Common myeloid progenitor, CD34-positive (primary cell): ENCODE measurements around the gene PAX5.
A peak's percentile ranks its signal among the peaks of the same experiment; 100 is the strongest.

Source experiments
- CTCF ChIA-PET: fragments of 350-600 bp; sonication (Branson Sonifier 250); formaldehyde crosslinking; loops from one replicate; lab custom pipeline; 2021; ENCODE audit warnings: antibody characterized with exemption; lab: Charles Lee
- POLR2A ChIA-PET: fragments of 350-600 bp; sonication (Branson Sonifier 250); formaldehyde crosslinking; loops from one replicate; lab custom pipeline; 2021; ENCODE audit warnings: antibody characterized with exemption; lab: Charles Lee
- DNase-seq, 3 donors: peaks; one replicate each; pipeline versions ENCODE4 v3.0.0 to v3.0.0-alpha.2; 2013
- H3K27ac ChIP-seq, 2 experiments: 1 replicate in 1 of 2; 2 replicates in 1 of 2; pipeline ENCODE4 v1.7.0; 2013; ENCODE audit warnings: inconsistent platforms in 2 of 2, low read length in 2 of 2, mild to moderate bottlenecking in 2 of 2, low read depth in 1 of 2, moderate library complexity in 1 of 2; ENCODE audit not compliant: severe bottlenecking in 2 of 2, insufficient read depth in 1 of 2, poor library complexity in 1 of 2
- H3K27me3 ChIP-seq, 5 experiments: replicated peaks in 2 of 5; 1 replicate in 3 of 5; 2 replicates in 2 of 5; pipeline versions ENCODE4 v1.6.1 to v1.7.0; 2013; ENCODE audit warnings: low read length in 4 of 5, mild to moderate bottlenecking in 2 of 5, moderate library complexity in 2 of 5, inconsistent platforms in 1 of 5; ENCODE audit not compliant: insufficient read depth in 5 of 5, control insufficient read depth in 4 of 5
- H3K36me3 ChIP-seq, 4 experiments: 1 replicate in 2 of 4; 2 replicates in 2 of 4; pipeline versions ENCODE4 v1.6.1 to v1.7.0; 2013; ENCODE audit warnings: low read length in 3 of 4, control low read depth in 1 of 4, mild to moderate bottlenecking in 1 of 4; ENCODE audit not compliant: control insufficient read depth in 4 of 4, insufficient read depth in 4 of 4
- H3K4me1 ChIP-seq, 4 experiments: 1 replicate in 3 of 4; 2 replicates in 1 of 4; pipeline versions ENCODE4 v1.6.1 to v1.7.1; 2013; ENCODE audit warnings: low read length in 3 of 4, mild to moderate bottlenecking in 3 of 4, control low read depth in 1 of 4, inconsistent platforms in 1 of 4, moderate library complexity in 1 of 4; ENCODE audit not compliant: control insufficient read depth in 4 of 4, insufficient read depth in 4 of 4; ENCODE audit errors: control extremely low read depth in 1 of 4
- H3K4me3 ChIP-seq, 7 experiments: 1 replicate in 4 of 7; 2 replicates in 3 of 7; pipeline versions ENCODE4 v1.5.1 to v1.7.0; 2013; ENCODE audit warnings: mild to moderate bottlenecking in 7 of 7, low read length in 6 of 7, moderate library complexity in 6 of 7, inconsistent platforms in 2 of 7, low read depth in 2 of 7, control low read depth in 1 of 7; ENCODE audit not compliant: insufficient read depth in 4 of 7, control insufficient read depth in 1 of 7; ENCODE audit errors: extremely low read depth in 1 of 7
- H3K9me3 ChIP-seq, 5 experiments: 1 replicate in 4 of 5; 2 replicates in 1 of 5; pipeline versions ENCODE4 v1.6.1 to v1.7.1; 2013; ENCODE audit warnings: low read length in 4 of 5, mild to moderate bottlenecking in 2 of 5, inconsistent platforms in 1 of 5, low read depth in 1 of 5, moderate library complexity in 1 of 5; ENCODE audit not compliant: control insufficient read depth in 4 of 5, insufficient read depth in 2 of 5; ENCODE audit errors: control extremely low read depth in 1 of 5
- WGBS: methylation state at CpG from one replicate; pipeline ENCODE4 v1.1.5; 2013; ENCODE audit not compliant: insufficient coverage; 5-methylcytosine and 5-hydroxymethylcytosine counted together

PAX5 gene

DNA sequence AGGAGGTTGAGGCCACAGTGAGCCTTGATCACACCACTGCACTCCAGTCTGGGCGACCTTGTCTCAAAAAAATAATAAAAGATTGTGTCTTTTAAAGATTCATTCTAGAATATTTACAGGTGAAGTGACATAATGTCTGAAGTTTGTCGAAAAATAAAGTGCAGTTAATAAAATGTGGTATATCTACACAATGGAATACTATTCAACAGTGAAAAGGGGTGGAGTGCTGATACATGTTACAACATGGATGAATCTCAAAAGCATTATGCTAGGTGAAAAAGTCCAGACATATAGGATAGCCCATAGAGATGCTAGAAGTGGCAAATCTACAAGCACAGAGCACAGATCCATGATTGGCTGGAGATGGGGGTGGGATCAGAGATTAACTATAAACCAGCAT is 101.9 kb downstream of the PAX5 start:
- CTCF ChIA-PET, result no interaction called here
- peaks cover 0 to 12% (median 0%) of the 10 kb centered on the region in 5 experiments for H3K27me3 ChIP-seq
- DNase-seq, result no peak
- peaks cover 0 to 3% (median 0%) of the 10 kb centered on the region in 5 experiments for H3K9me3 ChIP-seq
- no CpG with 5 or more reads among the region's 2 CpGs for WGBS
- POLR2A ChIA-PET, result no interaction called here
- H3K36me3 ChIP-seq, result no peaks in the 10 kb centered on the region
- no peak overlapping the region for H3K4me3 ChIP-seq
- peaks cover 0 to 15% (median 9%) of the 10 kb centered on the region in 4 experiments for H3K4me1 ChIP-seq
- H3K27ac ChIP-seq, result no peak overlapping the region

DNA sequence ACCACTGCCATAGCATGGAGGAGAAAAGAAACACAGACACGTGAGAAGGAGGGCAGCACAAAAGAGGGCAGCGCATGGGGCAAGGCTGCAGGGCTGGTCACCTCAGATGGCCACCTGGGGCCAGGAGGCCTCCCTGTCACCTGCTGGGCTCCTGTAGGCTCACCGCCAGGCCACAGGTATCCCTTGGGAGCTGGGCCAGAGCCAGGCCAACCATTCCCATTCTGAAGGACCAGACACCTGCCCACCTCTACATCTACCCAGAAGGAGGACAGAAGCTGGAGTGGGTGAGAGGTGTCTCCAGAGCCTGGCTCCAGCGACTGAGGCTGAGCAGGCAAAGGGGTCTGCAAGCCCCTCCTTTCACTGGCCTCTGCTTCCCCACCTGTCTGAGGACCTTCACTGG is 103.1 kb downstream of the PAX5 start:
- H3K36me3 ChIP-seq, result no peaks in the 10 kb centered on the region
- no peak overlapping the region for H3K27ac ChIP-seq
- peaks cover 0 to 15% (median 9%) of the 10 kb centered on the region in 4 experiments for H3K4me1 ChIP-seq
- peaks cover 0 to 5% (median under 1%) of the 10 kb centered on the region in 5 experiments for H3K27me3 ChIP-seq
- no peak overlapping the region for H3K4me3 ChIP-seq
- WGBS, result 90% methylated on average over 3 of the region's 4 CpGs
- ChIA-PET POLR2A (no interaction called here), CTCF (no interaction called here)
- H3K9me3 ChIP-seq, result peaks cover 0 to 3% (median 0%) of the 10 kb centered on the region in 5 experiments
- DNase-seq, result no peak

DNA sequence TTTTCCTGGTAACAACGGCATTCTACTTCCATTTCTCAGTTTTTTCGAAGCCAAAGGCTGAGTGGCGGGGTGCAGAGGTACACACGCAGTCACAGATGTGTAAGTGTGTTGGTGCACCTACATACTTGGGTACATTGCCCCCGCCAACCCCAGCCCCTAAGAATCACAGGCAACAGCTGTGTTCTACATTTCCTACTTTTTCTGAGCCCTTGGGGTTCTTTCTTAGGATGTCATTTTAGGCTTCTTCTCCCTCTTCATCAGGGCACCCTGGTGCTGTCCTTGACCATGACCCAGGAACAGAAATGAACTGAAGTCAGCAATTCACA is 104.8 kb downstream of the PAX5 start:
- DNase-seq, result peak in 2 of 3 donors; percentile 12 to 17
- H3K27ac ChIP-seq, result no peak overlapping the region
- peaks cover 0 to 5% (median 2%) of the 10 kb centered on the region in 5 experiments for H3K27me3 ChIP-seq
- POLR2A ChIA-PET, result interaction anchor here (0.6 kb wide), 1 partner anchor 319 kb away, joined by 3 read pairs; no protein-coding TSS in a partner anchor
- H3K4me3 ChIP-seq, result no peak overlapping the region
- H3K9me3 ChIP-seq, result peaks cover 0 to 3% (median 0%) of the 10 kb centered on the region in 5 experiments
- H3K4me1 ChIP-seq, result peaks cover 0 to 15% (median 9%) of the 10 kb centered on the region in 4 experiments
- CTCF ChIA-PET, result no interaction called here
- WGBS, result 91% methylated on average over 3 of the region's 5 CpGs
- H3K36me3 ChIP-seq, result no peaks in the 10 kb centered on the region

DNA sequence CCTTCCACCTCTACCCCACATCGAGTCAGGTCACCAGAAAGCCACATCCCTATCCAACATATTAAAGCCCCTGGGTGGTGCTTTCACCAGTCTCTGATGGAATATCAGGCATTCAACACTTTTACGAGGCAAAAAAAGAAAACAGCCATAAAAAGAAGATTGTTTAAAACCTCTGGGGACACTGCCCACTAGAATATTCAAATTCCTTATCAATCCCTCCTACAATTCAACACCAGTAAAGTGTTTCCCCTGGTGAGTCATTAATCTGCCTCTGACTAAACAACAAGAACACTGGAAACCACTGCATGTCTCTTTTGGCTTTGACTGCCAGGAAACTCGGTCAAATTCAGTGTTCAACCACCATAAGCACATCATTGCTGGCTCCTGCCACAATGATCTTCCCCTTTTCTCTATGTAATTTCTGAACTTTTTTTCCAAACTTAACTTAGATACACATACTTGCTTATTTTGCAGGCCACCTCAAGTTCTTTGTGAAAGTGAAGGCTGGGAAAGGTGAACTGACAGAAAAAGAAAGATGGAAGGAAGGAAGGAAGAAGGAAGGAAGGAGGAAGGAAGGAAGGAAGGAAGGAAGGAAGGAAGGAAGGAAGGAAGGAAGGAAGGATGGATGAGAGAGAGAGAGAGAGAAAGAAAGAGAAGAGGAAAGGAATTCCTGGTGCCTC is 105.3 kb downstream of the PAX5 start:
- Histone ChIP-seq H3K4me3 (no peak overlapping the region), H3K27me3 (peaks cover 0 to 5% (median 2%) of the 10 kb centered on the region in 5 experiments), H3K9me3 (peaks cover 0 to 3% (median 0%) of the 10 kb centered on the region in 5 experiments), H3K4me1 (peaks cover 0 to 15% (median 9%) of the 10 kb centered on the region in 4 experiments), H3K36me3 (no peaks in the 10 kb centered on the region), H3K27ac (no peak overlapping the region)
- peak; percentile 79 to 96 (median 95) for DNase-seq
- WGBS, result 14% methylated on average over 3 of the region's 3 CpGs
- ChIA-PET CTCF (no interaction called here), POLR2A (no interaction called here)

DNA sequence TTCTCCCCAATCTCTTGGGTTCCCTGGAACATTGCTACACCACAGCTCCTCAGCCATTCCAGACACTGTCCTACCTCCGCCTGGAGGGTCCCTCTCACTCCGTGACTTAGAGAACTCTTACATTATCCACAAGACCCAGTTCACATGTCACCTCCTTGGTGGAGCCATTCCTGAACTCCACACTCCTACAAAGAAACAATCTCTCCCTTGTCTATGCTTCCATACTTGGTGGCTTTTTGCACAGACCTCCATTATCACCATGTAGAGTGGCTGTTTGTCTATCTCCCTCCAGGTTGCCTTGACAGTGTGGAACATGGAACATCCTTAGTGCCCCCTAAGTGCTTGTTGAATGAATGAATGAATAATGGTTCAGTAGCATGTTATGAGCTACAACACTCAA is 105.9 kb downstream of the PAX5 start:
- H3K36me3 ChIP-seq, result no peaks in the 10 kb centered on the region
- peaks cover 0 to 3% (median 0%) of the 10 kb centered on the region in 5 experiments for H3K9me3 ChIP-seq
- POLR2A ChIA-PET, result no interaction called here
- peaks cover 0 to 15% (median 9%) of the 10 kb centered on the region in 4 experiments for H3K4me1 ChIP-seq
- 100% methylated on average over 1 of the region's 2 CpGs for WGBS
- no peak overlapping the region for H3K27ac ChIP-seq
- H3K4me3 ChIP-seq, result no peak overlapping the region
- peaks cover 0 to 8% (median 5%) of the 10 kb centered on the region in 5 experiments for H3K27me3 ChIP-seq
- CTCF ChIA-PET, result interaction anchor here (0.9 kb wide), 1 partner anchor 53 kb away, joined by 3 read pairs; no protein-coding TSS in a partner anchor
- DNase-seq, result no peak

DNA sequence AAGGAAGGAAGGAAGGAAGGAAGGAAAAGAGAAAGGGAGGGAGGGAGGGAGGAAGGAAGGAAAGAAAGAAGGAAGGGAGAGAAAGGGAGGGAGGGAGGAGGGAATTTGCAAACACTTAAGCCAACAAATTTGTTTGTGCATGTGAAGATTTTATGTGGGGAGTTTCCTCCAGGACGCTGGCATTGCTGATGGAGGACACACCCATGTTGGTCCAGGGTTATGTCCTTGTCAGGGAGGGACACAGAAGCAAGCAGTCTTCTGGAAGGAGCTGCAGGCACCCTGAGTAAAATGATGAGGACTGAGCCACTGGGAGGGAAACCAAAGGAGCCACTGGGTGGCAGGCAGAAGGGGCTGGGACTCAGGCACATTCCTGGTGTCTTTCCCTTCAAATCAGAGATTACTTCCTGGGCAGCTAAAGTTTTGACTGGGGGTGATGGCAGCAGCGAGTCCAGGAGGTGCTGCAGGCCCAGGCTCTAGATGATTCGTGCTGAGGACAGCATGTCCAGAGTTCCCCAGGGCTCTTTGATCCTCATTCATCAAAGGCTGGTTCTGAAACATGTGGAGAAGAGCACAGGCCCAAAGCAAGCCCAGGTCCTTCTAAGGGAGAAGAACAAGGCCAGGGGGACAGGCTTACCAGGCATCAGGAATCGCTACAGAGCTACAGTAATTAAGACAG is 109.2 kb downstream of the PAX5 start:
- POLR2A ChIA-PET, result no interaction called here

DNA sequence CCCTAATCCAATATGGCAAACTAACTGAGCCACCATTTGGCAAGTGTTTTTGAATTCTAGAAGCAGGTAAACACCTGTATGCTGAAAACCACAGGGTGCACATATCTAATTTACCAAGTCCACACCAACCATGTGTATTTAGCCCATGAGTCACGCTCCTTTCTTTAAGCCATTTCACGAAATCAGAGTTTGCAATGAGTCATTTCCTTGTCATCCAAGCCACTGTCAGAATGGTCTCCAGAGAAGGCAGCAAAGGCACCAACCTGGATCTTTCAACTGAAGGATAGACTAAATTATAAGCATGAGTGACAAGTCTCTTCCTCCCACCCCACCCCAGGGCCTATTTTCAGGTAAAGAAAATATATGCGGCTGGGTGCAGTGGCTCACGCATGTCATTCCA is 110.0 kb downstream of the PAX5 start:
- DNase-seq, result peak in 2 of 3 donors; percentile 66 to 75
- CTCF ChIA-PET, result no interaction called here
- peaks cover 0 to 8% (median 5%) of the 10 kb centered on the region in 5 experiments for H3K27me3 ChIP-seq
- H3K36me3 ChIP-seq, result no peaks in the 10 kb centered on the region
- H3K4me1 ChIP-seq, result peaks cover 0 to 10% (median 6%) of the 10 kb centered on the region in 4 experiments
- H3K9me3 ChIP-seq, result peaks cover 0 to 3% (median 0%) of the 10 kb centered on the region in 5 experiments
- no peak overlapping the region for H3K4me3 ChIP-seq
- POLR2A ChIA-PET, result no interaction called here
- no CpG with 5 or more reads among the region's 4 CpGs for WGBS
- H3K27ac ChIP-seq, result no peak overlapping the region

More for the DNA sequence above, 109.2 kb downstream of the PAX5 start:
- CTCF ChIA-PET, result no interaction called here
- Histone ChIP-seq H3K4me1 (peaks cover 0 to 15% (median 9%) of the 10 kb centered on the region in 4 experiments), H3K27ac (no peak overlapping the region), H3K27me3 (peaks cover 0 to 9% (median 5%) of the 10 kb centered on the region in 5 experiments), H3K36me3 (no peaks in the 10 kb centered on the region), H3K4me3 (no peak overlapping the region), H3K9me3 (no peaks in the 10 kb centered on the region)
- no peak for DNase-seq
- WGBS, result 83% methylated on average over 4 of the region's 4 CpGs
